T-helper 2 cell treated with Interferon-gamma antibody and Interleukin-4, amounts not matched to agents 5 μg/mL and 100 μg/mL, for 36 hours (primary cell): ENCODE measurements around the gene NDUFS2.

ENCODE experiments used
- DNase-seq: peaks from one replicate; pipeline ENCODE4 v3.0.0; 2021; ENCODE audit warnings: low spot score
- H3K27ac Mint-ChIP-seq: one replicate; pipeline ENCODE4 v1.8.0; 2021; ENCODE audit warnings: mild to moderate bottlenecking, mixed read lengths
- H3K27me3 Mint-ChIP-seq: one replicate; pipeline ENCODE4 v1.8.0; 2021; ENCODE audit warnings: low read depth, mixed read lengths
- H3K36me3 Mint-ChIP-seq: one replicate; pipeline ENCODE4 v1.8.0; 2021; ENCODE audit warnings: low read depth, mixed read lengths
- H3K4me1 Mint-ChIP-seq: one replicate; pipeline ENCODE4 v1.8.0; 2021; ENCODE audit warnings: low read depth, mixed read lengths
- H3K4me3 Mint-ChIP-seq: one replicate; pipeline ENCODE4 v1.8.0; 2022; ENCODE audit warnings: mild to moderate bottlenecking, moderate library complexity, mixed read lengths
- H3K9me3 Mint-ChIP-seq: one replicate; pipeline ENCODE4 v1.8.0; 2021; ENCODE audit warnings: mixed read lengths

NDUFS2 gene

DNA sequence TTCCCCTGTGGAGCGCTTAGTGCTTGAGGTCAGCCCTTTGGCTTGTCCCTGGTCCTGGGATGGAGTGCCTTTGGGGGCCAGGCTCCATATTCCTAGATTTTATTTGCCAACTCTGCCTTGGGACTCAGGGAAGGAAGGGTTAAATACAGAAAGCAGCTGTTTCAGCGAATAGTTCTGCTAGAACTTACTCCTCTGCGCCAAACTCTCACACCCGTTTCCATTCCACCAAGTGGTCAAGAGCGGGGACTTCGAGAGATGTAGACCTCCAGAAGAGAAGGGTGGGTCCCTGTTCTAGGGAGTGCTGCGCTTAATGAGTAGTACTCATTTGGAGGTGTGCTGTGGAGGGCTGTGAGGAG, 23.0 kb downstream of the NDUFS2 start:
- Mint-ChIP-seq H3K36me3 (peaks cover 23% of the 10 kb centered on the region), H3K4me1 (peaks cover 23% of the 10 kb centered on the region)

GRCh38 chr1:161225534-161226319, 23.6 kb downstream of the NDUFS2 start, which contains the start of gene TOMM40L:
TOMM40L (plus strand) TSS chr1:161226060; CDS start chr1:161226490, 430 bp downstream.
- Mint-ChIP-seq H3K4me3 (peak within 1 kb of the TSS; percentile 99), H3K36me3 (peaks cover 26% of the 10 kb centered on the region), H3K27me3 (no peaks in the 10 kb centered on the region), H3K9me3 (no peaks in the 10 kb centered on the region), H3K27ac (peak within 1 kb of the TSS; percentile 99), H3K4me1 (peaks cover 23% of the 10 kb centered on the region)
- DNase-seq: peak; percentile 90

More for the DNA sequence above, 23.0 kb downstream of the NDUFS2 start:
- Mint-ChIP-seq H3K27me3 (no peaks in the 10 kb centered on the region), H3K9me3 (no peaks in the 10 kb centered on the region), H3K4me3 (peak overlapping the region; percentile 22), H3K27ac (peak overlapping the region; percentile 99)
- no peak for DNase-seq

- Mint-ChIP-seq H3K9me3 (no peaks in the 10 kb centered on the region), H3K27ac (peak overlapping the region; percentile 99), H3K27me3 (no peaks in the 10 kb centered on the region), H3K4me1 (peaks cover 23% of the 10 kb centered on the region), H3K36me3 (peaks cover 26% of the 10 kb centered on the region), H3K4me3 (peak overlapping the region; percentile 99)
- DNase-seq: no peak
These were observed 24.1 kb downstream of the NDUFS2 start for GRCh38 chr1:161226320-161226711.

DNA sequence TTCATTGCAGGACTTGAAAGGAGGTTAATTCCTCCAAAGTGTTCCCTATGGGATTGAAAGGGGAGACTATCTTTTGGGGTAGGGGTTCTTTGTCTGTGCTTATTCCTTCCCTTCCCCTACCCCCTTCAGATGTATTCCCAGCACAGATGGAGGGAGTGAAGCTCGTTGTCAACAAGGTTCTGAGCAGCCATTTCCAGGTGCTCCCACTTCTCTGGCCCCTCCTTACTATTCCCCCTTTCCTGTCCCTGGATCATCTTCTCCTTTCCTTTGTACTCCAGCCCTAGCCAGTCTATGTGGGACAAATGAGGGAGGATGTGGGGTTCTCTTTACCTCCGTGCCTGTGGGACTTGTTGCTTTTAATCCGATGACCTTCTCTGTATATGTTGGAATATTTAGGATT, 24.6 kb downstream of the NDUFS2 start:
- Mint-ChIP-seq H3K4me1 (peaks cover 23% of the 10 kb centered on the region), H3K27ac (peak overlapping the region; percentile 99), H3K27me3 (no peaks in the 10 kb centered on the region), H3K4me3 (peak overlapping the region; percentile 99), H3K36me3 (peaks cover 26% of the 10 kb centered on the region), H3K9me3 (no peaks in the 10 kb centered on the region)
- DNase-seq: no peak

DNA sequence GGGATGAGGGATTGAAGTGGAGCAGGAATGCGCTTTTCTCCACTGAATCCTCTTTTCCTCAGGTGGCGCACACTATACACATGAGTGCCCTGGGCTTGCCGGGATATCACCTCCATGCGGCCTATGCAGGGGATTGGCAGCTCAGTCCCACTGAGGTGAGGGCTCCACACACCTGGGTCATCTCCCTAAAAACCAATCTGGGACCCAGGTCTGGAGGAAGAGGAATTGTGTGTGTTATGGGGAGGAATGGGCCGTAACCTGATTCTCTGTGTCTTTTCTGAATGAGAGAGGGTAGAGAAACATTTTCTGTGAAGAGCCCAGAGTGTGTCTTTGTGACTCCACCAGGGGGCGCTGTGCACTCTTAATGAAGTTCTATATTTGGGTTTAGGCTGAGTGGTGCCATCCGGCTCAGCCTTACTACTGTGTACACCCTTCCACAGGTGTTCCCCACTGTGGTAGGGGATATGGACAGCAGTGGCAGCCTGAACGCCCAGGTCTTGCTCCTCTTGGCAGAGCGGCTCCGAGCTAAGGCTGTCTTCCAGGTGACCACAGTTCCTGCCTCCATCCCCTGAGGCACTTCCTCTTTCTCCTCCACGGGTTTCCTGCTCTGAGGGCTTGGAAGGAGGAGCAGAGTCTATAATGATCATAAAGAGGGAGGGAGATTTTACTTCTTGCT, 25.2 kb downstream of the NDUFS2 start:
- peak; percentile 76 for DNase-seq
- peak overlapping the region; percentile 99 for H3K27ac Mint-ChIP-seq
- H3K36me3 Mint-ChIP-seq: peaks cover 26% of the 10 kb centered on the region
- H3K4me1 Mint-ChIP-seq: peaks cover 23% of the 10 kb centered on the region
- H3K4me3 Mint-ChIP-seq: peak overlapping the region; percentile 99
- H3K9me3 Mint-ChIP-seq: no peaks in the 10 kb centered on the region
- H3K27me3 Mint-ChIP-seq: no peaks in the 10 kb centered on the region

- H3K27ac Mint-ChIP-seq: peak overlapping the region; percentile 39
- peaks cover 26% of the 10 kb centered on the region for H3K36me3 Mint-ChIP-seq
- no peak for DNase-seq
- H3K4me1 Mint-ChIP-seq: peaks cover 23% of the 10 kb centered on the region
- H3K9me3 Mint-ChIP-seq: no peaks in the 10 kb centered on the region
- peak overlapping the region; percentile 99 for H3K4me3 Mint-ChIP-seq
- H3K27me3 Mint-ChIP-seq: no peaks in the 10 kb centered on the region
These were observed 25.9 kb downstream of the NDUFS2 start for GRCh38 chr1:161228032-161228431.

DNA sequence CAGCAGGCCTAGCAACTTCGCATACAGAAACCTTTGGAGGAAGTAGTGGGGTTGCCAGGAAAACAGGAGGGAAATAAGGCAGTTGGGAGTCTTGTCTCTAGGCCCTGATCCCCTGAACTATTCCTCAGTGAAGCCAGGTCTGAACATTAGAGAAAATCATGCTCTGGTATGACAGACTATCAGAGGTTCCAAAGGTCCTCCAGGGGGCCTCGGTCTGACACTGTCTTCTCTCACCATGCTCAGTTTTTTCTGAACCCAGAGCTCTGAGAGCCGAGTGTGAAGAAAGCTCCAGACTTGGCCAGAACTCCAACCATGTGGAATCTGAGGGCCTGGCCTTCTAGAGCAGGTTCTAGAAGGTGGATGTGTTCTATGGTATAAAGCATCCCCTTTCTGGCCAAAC, 27.7 kb downstream of the NDUFS2 start:
- no peak overlapping the region for H3K27ac Mint-ChIP-seq
- H3K4me1 Mint-ChIP-seq: peaks cover 23% of the 10 kb centered on the region
- no peaks in the 10 kb centered on the region for H3K9me3 Mint-ChIP-seq
- H3K36me3 Mint-ChIP-seq: peaks cover 26% of the 10 kb centered on the region
- DNase-seq: no peak
- H3K27me3 Mint-ChIP-seq: no peaks in the 10 kb centered on the region
- no peak overlapping the region for H3K4me3 Mint-ChIP-seq

DNA sequence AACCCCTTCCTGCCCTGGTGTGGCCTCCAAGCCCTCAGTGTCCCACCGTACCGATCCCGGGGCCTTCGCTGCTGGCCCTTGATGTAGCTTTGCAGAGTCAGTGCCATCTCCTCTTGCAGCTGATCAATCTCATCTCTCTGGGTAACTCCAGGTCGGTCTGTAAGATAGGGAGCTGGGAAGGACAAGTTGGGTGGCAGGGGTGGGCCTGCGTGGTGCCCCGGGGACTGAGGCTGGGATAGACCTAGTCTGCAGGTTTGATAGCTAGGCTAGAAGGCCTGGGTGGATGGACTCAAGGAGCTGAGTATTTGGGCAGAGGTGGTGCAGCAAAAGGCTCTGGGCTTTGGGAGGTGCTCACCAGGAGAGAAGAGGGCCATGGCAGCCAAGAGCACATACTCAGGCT, 28.6 kb downstream of the NDUFS2 start:
- DNase-seq: no peak
- Mint-ChIP-seq H3K4me1 (peaks cover 18% of the 10 kb centered on the region), H3K9me3 (no peaks in the 10 kb centered on the region), H3K27ac (no peak overlapping the region), H3K27me3 (no peaks in the 10 kb centered on the region), H3K4me3 (no peak overlapping the region), H3K36me3 (peaks cover 26% of the 10 kb centered on the region)

DNA sequence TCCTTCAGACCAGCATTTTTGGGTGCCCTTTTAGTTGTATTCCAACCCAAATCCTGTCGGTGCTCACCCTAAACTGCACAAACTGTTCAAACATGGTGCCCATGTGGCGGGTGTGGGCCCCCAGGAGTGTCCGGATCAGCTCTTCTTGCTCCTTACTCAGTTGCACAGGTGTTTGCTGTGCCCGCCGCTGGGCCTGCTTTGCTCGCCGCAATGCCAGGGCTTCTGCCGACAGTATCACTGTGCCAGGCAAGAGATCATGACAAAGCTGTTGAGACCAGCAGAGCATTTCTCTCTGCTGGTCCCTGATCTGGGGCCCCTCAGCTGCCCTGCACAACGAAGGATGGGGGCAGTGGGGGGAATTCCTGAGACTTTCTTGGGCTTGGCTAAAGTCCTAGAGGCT, 30.9 kb downstream of the NDUFS2 start:
- DNase-seq: no peak
- no peaks in the 10 kb centered on the region for H3K9me3 Mint-ChIP-seq
- no peak overlapping the region for H3K27ac Mint-ChIP-seq

DNA sequence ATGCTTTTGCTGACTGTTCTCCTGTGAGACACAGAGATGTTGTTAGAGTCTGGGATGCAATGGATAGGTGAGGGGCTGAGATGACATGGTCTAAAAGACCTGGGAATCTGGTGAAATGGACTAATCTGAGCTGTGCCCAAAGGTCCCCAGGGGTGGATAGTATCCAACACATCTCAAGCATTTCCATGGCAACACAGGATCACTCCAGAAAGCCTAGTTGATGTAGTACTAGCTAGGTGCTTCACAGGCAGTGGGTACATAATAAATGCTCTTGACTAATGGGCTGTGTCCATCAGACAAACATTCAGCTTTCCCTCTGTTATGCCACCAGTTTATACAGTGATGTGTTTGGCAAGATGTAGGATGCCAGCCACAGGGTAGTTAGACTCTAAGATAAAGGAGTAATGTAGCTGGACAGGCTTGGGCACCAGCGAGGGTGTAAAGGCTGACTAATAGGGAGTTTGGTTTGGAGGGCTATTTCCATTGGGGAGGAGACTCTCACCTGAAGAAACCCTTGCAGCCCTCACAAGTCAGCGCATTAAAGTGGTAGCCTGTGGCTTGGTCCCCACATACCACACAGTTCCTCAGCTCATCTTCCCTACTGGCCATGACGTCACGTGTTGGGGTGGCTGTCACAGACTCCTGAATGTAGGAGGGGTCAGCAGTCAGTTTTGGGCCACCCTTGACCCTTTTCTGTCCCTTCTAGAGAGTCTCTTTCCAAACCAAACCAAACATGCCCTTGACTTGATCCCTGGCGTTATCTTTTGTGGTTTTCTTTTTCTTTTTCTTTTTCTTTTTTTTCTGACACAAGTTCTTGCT, 34.0 kb downstream of the NDUFS2 start:
- DNase-seq: no peak
- no peaks in the 10 kb centered on the region for H3K9me3 Mint-ChIP-seq
- no peak overlapping the region for H3K4me3 Mint-ChIP-seq
- H3K27me3 Mint-ChIP-seq: peaks cover 7% of the 10 kb centered on the region
- H3K36me3 Mint-ChIP-seq: no peaks in the 10 kb centered on the region
- no peak overlapping the region for H3K27ac Mint-ChIP-seq
- no peaks in the 10 kb centered on the region for H3K4me1 Mint-ChIP-seq

More for the DNA sequence above, 30.9 kb downstream of the NDUFS2 start:
- Mint-ChIP-seq H3K4me3 (no peak overlapping the region), H3K27me3 (no peaks in the 10 kb centered on the region), H3K4me1 (no peaks in the 10 kb centered on the region), H3K36me3 (peaks cover 19% of the 10 kb centered on the region)

- no peaks in the 10 kb centered on the region for H3K9me3 Mint-ChIP-seq
- H3K27ac Mint-ChIP-seq: no peak within 1 kb of the TSS
- no peak within 1 kb of the TSS for H3K4me3 Mint-ChIP-seq
- no peaks in the 10 kb centered on the region for H3K36me3 Mint-ChIP-seq
- no peak for DNase-seq
- H3K4me1 Mint-ChIP-seq: no peaks in the 10 kb centered on the region
- peaks cover 17% of the 10 kb centered on the region for H3K27me3 Mint-ChIP-seq
These were observed 35.9 kb downstream of the NDUFS2 start, which contains the start of gene NR1I3 for GRCh38 chr1:161238039-161238473. NR1I3 (minus strand) TSS chr1:161238203; CDS start chr1:161236565, 1,638 bp downstream.

DNA sequence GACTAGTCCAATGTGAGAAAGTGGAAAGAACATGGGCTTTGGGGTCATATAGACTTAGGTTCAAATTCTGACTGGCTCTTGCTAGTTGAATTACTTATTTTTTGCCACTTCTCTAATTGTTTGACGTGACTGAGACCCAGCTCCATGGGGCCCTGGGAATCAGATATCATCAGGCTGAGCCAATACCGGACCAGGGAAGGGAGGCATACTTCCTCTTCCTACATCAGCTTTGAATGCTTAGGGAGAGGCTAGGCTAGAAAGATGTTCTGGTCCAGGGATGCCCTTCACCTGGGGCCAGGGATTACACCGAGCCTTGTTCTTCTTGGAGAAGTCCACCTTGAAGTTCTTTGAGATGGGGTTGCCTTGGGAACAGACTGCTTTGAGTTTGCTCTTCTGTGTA, 39.5 kb downstream of the NDUFS2 start:
- Mint-ChIP-seq H3K9me3 (no peaks in the 10 kb centered on the region), H3K27ac (no peak overlapping the region), H3K36me3 (no peaks in the 10 kb centered on the region), H3K4me3 (no peak overlapping the region), H3K27me3 (peaks cover 19% of the 10 kb centered on the region), H3K4me1 (no peaks in the 10 kb centered on the region)
- DNase-seq: no peak

DNA sequence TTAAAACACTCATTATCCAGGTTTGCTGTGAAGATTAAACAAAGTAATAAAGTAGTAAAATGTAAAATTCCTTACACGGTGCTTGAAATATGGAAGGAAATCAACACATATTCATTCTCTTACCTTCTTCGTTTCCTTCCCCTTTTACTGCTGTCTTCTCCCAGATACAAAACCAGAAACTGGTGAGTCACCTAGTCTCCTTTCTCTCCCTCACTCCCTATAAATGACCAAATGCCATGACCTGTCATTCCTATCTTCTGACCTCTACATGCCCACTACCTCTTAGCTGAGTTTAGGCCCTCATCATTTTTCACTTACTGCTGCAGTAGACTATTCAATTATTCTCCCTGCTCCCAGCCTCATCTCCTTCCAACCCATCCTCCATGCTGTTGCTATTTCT, 40.1 kb downstream of the NDUFS2 start:
- no peaks in the 10 kb centered on the region for H3K9me3 Mint-ChIP-seq
- H3K4me1 Mint-ChIP-seq: no peaks in the 10 kb centered on the region
- peaks cover 19% of the 10 kb centered on the region for H3K27me3 Mint-ChIP-seq
- H3K4me3 Mint-ChIP-seq: no peak overlapping the region
- no peak for DNase-seq
- H3K27ac Mint-ChIP-seq: no peak overlapping the region
- no peaks in the 10 kb centered on the region for H3K36me3 Mint-ChIP-seq

- DNase-seq: no peak
- Mint-ChIP-seq H3K36me3 (no peaks in the 10 kb centered on the region), H3K27ac (no peak overlapping the region), H3K27me3 (peaks cover 18% of the 10 kb centered on the region), H3K4me3 (no peak overlapping the region), H3K9me3 (no peaks in the 10 kb centered on the region), H3K4me1 (no peaks in the 10 kb centered on the region)
These were observed 42.7 kb downstream of the NDUFS2 start for GRCh38 chr1:161244888-161245287.
